ENCODE results near the gene IQSEC1. TPM values are rescaled to one million over a fixed set of nuclear protein-coding genes. Genes with fewer than 3 reads are reported as not detected.

The IQSEC1 gene
- total and polyA plus RNA-seq, 2 experiments from 2014 or later: 21.2 to 24.7 TPM

GRCh38 chr3:12979947-12980487 lies 93.2 kb downstream of the IQSEC1 start:
- Histone ChIP-seq H3K9me3 (ENCODE audit: low read depth) (no peaks in the 10 kb centered on the region), H4K20me1 (ENCODE audit: insufficient read depth, poor library complexity, severe bottlenecking) (no peaks in the 10 kb centered on the region), H3K27me3 (no peaks in the 10 kb centered on the region), H3K36me3 (replicated peaks; ENCODE audit: insufficient read depth, low read depth) (no peaks in the 10 kb centered on the region), H3K4me2 (no peak overlapping the region), H3K27ac (no peak overlapping the region), H2AFZ (no peak overlapping the region), H3K79me2 (no peaks in the 10 kb centered on the region), H3K4me3 (no peak overlapping the region), H3K9me2 (replicated peaks; ENCODE audit: insufficient read depth) (no peaks in the 10 kb centered on the region), H3K4me1 (ENCODE audit: insufficient read depth) (no peaks in the 10 kb centered on the region)
- TF ChIP-seq CTCF (IDR thresholded peaks at IDR 0.05; ENCODE audit: poor library complexity) (no peak), EZH2 (IDR thresholded peaks at IDR 0.05; ENCODE audit: borderline replicate concordance) (no peak), EZH2phosphoT487 (IDR thresholded peaks at IDR 0.05; ENCODE audit: low read depth, severe bottlenecking, unreplicated experiment) (no peak)
- WGBS (ENCODE audit: low lambda C conversion rate, missing lambda C conversion rate): 95% methylated on average over 4 of the region's 4 CpGs
- no peak for DNase-seq (ENCODE audit: low spot score)

- WGBS (ENCODE audit: low lambda C conversion rate, missing lambda C conversion rate): 78% methylated on average over 20 of the region's 20 CpGs
- H3K4me1 ChIP-seq (ENCODE audit: insufficient read depth): no peaks in the 10 kb centered on the region
- H3K4me3 ChIP-seq: no peak overlapping the region
- H3K79me2 ChIP-seq: no peaks in the 10 kb centered on the region
- DNase-seq (ENCODE audit: low spot score): no peak
- no peak overlapping the region for H2AFZ ChIP-seq
- no peak for TF ChIP-seq EZH2phosphoT487 (IDR thresholded peaks at IDR 0.05; ENCODE audit: low read depth, severe bottlenecking, unreplicated experiment)
- H3K27ac ChIP-seq: no peak overlapping the region
- no peak overlapping the region for H3K4me2 ChIP-seq
- no peaks in the 10 kb centered on the region for H3K27me3 ChIP-seq
- H3K36me3 ChIP-seq (replicated peaks; ENCODE audit: insufficient read depth, low read depth): no peaks in the 10 kb centered on the region
- no peaks in the 10 kb centered on the region for H3K9me2 ChIP-seq (replicated peaks; ENCODE audit: insufficient read depth)
- H4K20me1 ChIP-seq (ENCODE audit: insufficient read depth, poor library complexity, severe bottlenecking): no peaks in the 10 kb centered on the region
- no peaks in the 10 kb centered on the region for H3K9me3 ChIP-seq (ENCODE audit: low read depth)
Measured at GRCh38 chr3:12979151-12979946, 93.9 kb downstream of the IQSEC1 start.

GRCh38 chr3:12978682-12979081 lies 94.5 kb downstream of the IQSEC1 start:
- H2AFZ ChIP-seq: no peak overlapping the region
- no peak for DNase-seq (ENCODE audit: low spot score)
- H3K36me3 ChIP-seq (replicated peaks; ENCODE audit: insufficient read depth, low read depth): no peaks in the 10 kb centered on the region
- WGBS (ENCODE audit: low lambda C conversion rate, missing lambda C conversion rate): 76% methylated on average over 4 of the region's 4 CpGs
- TF ChIP-seq EZH2phosphoT487 (IDR thresholded peaks at IDR 0.05; ENCODE audit: low read depth, severe bottlenecking, unreplicated experiment) (no peak), CTCF (IDR thresholded peaks at IDR 0.05; ENCODE audit: poor library complexity) (no peak), EZH2 (IDR thresholded peaks at IDR 0.05; ENCODE audit: borderline replicate concordance) (no peak)
- no peak overlapping the region for H3K4me3 ChIP-seq
- no peak overlapping the region for H3K4me2 ChIP-seq
- no peaks in the 10 kb centered on the region for H3K4me1 ChIP-seq (ENCODE audit: insufficient read depth)
- no peaks in the 10 kb centered on the region for H3K79me2 ChIP-seq
- H3K9me2 ChIP-seq (replicated peaks; ENCODE audit: insufficient read depth): no peaks in the 10 kb centered on the region
- H3K27ac ChIP-seq: no peak overlapping the region
- H4K20me1 ChIP-seq (ENCODE audit: insufficient read depth, poor library complexity, severe bottlenecking): no peaks in the 10 kb centered on the region
- no peaks in the 10 kb centered on the region for H3K9me3 ChIP-seq (ENCODE audit: low read depth)
- no peaks in the 10 kb centered on the region for H3K27me3 ChIP-seq

- 85% methylated on average over 10 of the region's 10 CpGs for whole genome bisulfite sequencing (ENCODE audit: low lambda C conversion rate, missing lambda C conversion rate)
- H3K27ac ChIP-seq: no peak overlapping the region
Measured at GRCh38 chr3:12977117-12977808, 96.0 kb downstream of the IQSEC1 start.

More at GRCh38 chr3:12977117-12977808, 96.0 kb downstream of the IQSEC1 start:
- Histone ChIP-seq H3K4me2 (no peak overlapping the region), H3K9me3 (ENCODE audit: low read depth) (no peaks in the 10 kb centered on the region), H3K4me1 (ENCODE audit: insufficient read depth) (no peaks in the 10 kb centered on the region), H3K27me3 (no peaks in the 10 kb centered on the region), H3K36me3 (replicated peaks; ENCODE audit: insufficient read depth, low read depth) (no peaks in the 10 kb centered on the region), H2AFZ (no peak overlapping the region), H3K9me2 (replicated peaks; ENCODE audit: insufficient read depth) (no peaks in the 10 kb centered on the region), H3K79me2 (no peaks in the 10 kb centered on the region), H4K20me1 (ENCODE audit: insufficient read depth, poor library complexity, severe bottlenecking) (no peaks in the 10 kb centered on the region), H3K4me3 (no peak overlapping the region)
- DNase-seq (ENCODE audit: low spot score): no peak
- TF ChIP-seq CTCF (IDR thresholded peaks at IDR 0.05; ENCODE audit: poor library complexity) (no peak), EZH2phosphoT487 (IDR thresholded peaks at IDR 0.05; ENCODE audit: low read depth, severe bottlenecking, unreplicated experiment) (no peak), EZH2 (IDR thresholded peaks at IDR 0.05; ENCODE audit: borderline replicate concordance) (no peak)

Data from hepatocyte (in vitro differentiated cells).